HG03565 (cell line): ENCODE results near the gene FAU.

Source experiments
- ATAC-seq: cut with Tn5 transposase; IDR thresholded peaks from one replicate; pipeline ENCODE4 v1.9.1; 2021; ENCODE audit warnings: mild to moderate bottlenecking, moderate library complexity; ENCODE audit not compliant: unreplicated experiment

FAU gene

GRCh38 chr11:65109231-65110198, 12.4 kb downstream of the FAU start:
- no peak for ATAC-seq

- ATAC-seq, result no peak
Observed at GRCh38 chr11:65108469-65109123, 13.3 kb downstream of the FAU start.

DNA sequence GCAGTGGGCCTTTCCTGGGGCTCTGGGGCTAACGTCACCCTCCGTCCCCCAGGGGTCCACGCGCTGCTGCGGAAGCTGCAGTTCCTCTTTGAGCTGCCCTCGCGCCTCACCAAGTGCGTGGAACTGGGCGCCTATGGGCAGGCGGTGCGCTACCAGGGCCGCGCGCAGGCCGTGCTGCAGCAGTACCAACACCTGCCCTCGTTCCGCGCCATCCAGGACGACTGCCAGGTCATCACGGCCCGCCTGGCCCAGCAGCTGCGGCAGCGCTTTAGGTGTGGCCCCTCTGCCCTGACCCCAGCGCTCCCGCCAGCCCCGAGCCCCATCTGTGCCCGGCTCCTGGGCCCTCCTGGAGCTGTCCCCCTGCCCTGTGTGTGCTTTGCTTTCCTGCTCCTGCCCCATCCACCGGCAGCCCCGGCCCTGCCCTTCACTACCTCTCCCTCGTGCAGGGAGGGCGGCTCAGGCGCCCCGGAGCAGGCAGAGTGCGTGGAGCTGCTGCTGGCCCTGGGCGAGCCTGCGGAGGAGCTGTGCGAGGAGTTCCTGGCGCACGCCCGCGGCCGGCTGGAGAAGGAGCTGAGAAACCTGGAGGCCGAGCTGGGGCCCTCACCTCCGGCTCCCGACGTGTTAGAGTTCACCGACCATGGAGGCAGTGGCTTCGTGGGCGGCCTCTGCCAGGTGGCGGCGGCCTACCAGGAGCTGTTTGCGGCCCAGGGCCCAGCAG, 14.0 kb downstream of the FAU start:
- ATAC-seq, result no peak

GRCh38 chr11:65107078-65107477, 14.9 kb downstream of the FAU start:
- no peak for ATAC-seq

- no peak for ATAC-seq
Observed at GRCh38 chr11:65104628-65105027, 17.3 kb downstream of the FAU start.

DNA sequence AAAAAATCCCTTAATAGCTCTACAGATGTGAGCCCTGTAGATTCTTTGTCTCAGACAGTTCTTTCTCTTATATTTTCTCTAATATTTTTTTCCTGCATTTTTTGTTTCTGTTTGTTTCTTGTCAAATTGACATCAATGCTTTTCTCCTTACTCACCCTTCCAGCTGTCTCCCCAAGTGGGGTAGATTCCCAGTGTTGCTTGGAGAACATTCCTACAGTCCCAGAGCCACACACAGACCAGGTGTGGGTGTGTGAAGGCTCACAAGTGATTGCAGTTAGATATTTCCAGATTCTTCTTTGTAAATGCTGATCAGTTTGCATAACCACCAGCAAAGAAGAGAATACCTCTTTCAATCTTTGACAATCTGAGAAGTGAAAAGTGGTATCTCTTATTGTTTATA, 18.5 kb downstream of the FAU start:
- ATAC-seq, result no peak

- ATAC-seq, result no peak
Observed at GRCh38 chr11:65102142-65103095, 19.5 kb downstream of the FAU start.

GRCh38 chr11:65100674-65101350, 21.1 kb downstream of the FAU start:
- ATAC-seq, result no peak

DNA sequence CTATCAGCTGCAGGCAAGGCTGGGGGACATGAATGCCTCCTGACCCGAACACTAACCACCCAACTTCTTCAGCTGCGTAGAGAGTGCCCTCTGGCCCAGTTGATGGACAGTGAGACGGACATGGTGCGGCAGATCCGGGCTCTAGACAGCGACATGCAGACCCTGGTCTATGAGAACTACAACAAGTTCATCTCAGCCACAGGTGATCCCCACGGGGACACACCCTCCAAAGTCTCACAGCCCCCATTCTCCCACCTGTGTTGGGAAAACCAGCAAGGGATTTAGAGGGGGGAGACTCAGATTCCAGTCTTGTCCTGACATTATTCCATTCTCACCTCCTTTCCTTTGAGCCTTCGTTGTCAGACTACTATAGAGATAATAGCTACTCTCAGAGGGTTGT, 25.0 kb downstream of the FAU start:
- no peak for ATAC-seq

DNA sequence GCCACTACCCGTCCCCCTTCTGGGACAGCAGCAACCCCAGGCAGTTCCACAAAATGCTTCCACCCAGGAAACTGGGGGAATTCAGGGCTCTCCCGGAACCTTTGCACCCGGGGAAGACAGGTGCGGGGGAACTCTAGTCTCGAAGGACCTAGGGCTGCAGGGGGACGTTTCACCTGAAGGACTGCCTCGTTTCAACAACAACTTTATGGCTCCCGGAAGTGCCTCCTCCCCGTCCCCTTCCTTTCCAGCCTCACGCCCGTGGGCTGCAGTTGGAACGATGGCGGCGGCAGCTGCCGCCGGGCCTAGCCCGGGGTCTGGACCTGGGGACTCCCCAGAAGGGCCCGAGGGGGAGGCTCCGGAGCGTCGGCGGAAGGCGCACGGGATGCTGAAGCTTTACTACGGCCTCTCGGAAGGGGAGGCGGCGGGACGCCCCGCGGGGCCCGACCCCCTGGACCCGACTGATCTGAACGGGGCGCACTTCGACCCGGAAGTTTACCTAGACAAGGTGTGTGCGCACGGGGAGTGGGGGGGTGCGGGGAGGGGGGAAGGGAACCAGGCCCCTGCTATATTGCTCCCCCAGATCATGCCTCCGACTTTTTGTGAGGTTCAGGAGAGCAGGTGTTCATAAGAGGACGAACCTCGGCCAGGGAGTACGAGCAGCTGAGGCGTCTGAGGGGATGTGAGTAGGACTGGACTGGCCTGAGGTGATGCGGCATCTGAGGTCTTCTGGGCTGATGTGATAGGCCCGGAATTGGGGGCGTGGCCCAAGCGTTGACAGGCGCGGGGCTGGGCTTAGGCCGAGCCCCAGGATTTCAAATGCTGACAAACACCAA, 25.7 kb downstream of the FAU start, which contains the start of gene VPS51:
Gene VPS51 (plus strand): TSS at position 241 of the 833 bp plus-strand sequence. CDS start 37 bp downstream, at position 278.
- ATAC-seq, result peak; percentile 64

- no peak for ATAC-seq
Observed at GRCh38 chr11:65095427-65095826, 26.5 kb downstream of the FAU start.

GRCh38 chr11:65090628-65091027, 31.3 kb downstream of the FAU start:
- ATAC-seq, result no peak

DNA sequence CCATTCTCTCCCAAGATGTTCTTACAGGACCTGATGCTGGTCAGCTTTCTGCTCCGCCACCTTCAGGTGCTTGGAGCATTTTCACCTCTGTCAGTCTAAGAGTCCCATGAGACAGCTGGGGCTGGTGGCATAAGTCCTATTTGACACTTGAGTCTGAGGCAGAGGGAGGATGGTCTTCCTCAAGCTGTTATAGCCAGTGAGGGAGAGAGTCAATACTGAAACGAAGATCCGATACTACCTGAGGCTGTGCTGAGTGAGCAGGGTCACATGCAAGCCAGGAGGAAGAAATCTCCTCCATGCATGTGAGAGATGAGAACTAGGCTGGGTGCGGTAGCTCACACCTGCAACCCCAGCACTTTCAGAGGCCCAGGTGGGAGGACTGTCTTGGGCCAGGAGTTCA, 32.3 kb downstream of the FAU start:
- no peak for ATAC-seq

- no peak for ATAC-seq
Observed at GRCh38 chr11:65087827-65088226, 34.1 kb downstream of the FAU start.

- ATAC-seq, result no peak
Observed at GRCh38 chr11:65087216-65087615, 34.7 kb downstream of the FAU start.

- ATAC-seq, result no peak
Observed at GRCh38 chr11:65086809-65087208, 35.1 kb downstream of the FAU start.

DNA sequence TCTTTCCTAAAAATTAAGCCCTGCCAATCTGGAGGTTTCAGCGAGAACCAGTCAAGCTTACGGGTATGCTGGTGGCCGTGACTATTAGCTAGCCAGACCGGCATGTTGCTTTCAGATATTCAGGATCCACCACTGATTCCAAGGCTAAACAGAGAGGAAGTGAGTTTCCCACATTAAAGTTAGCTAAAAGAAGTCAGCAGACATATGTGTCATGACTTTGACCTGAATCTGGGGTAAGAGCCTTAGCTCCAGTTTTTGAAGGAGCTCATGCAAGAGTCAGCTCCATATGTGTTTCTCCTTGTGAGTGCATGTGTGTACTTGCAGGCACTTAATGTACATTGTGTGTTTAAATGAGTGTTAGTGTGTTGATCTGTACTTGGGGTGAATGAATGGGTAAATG, 36.5 kb downstream of the FAU start:
- ATAC-seq, result no peak

DNA sequence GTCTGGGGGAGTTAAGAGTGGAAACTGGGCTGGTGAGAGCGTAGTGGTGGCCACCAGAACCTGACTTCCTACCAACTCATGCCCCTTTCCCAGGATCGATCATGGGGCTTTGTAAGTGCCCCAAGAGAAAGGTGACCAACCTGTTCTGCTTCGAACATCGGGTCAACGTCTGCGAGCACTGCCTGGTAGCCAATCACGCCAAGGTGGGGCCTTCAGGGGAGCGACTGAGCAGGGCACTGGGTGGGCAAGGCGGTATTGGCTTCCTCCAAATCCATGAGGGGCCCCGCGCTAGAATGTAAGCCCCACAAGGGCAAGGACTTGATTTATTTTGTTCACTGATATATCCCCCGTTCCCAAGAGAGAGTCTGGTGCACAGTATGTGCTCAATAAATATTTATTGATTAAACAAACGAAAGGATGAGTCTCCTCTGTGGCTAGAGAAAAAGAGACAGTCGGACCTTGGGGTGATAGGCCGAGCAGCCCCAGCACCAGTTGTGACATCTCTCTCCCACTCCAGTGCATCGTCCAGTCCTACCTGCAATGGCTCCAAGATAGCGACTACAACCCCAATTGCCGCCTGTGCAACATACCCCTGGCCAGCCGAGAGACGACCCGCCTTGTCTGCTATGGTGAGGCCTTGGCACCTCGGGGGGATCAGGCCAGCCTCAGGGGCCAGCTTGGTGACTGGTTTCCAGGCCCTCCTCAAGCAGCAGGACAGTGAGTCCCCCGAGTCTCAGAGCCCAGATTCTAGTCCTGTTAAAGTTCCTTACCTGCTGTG, 37.1 kb downstream of the FAU start:
- ATAC-seq, result no peak
